Peyer's patch (tissue), 4 donors: ENCODE data around the gene SLC10A1. TPM values are rescaled to one million over a fixed set of nuclear protein-coding genes. Genes with fewer than 3 reads are reported as not detected.

ENCODE experiments used
- DNase-seq, 3 donors: peaks; one replicate each; pipeline ENCODE4 v3.0.0-alpha.2; 2017 to 2019
- H3K27ac ChIP-seq, 4 donors: fragments of 200-600 bp; sonication (generic); one replicate each; pipeline ENCODE4 v1.5.1; 2016 to 2019
- H3K27me3 ChIP-seq, 2 donors: fragments of 200-600 bp; sonication (generic); one replicate each; pipeline ENCODE4 v1.5.1; 2019
- H3K36me3 ChIP-seq, 3 donors: fragments of 200-600 bp; sonication (generic); one replicate each; pipeline ENCODE4 v1.5.1; 2016 to 2019
- H3K4me1 ChIP-seq, 4 donors: fragments of 200-600 bp; sonication (generic); one replicate each; pipeline ENCODE4 v1.5.1; 2016 to 2019
- H3K4me3 ChIP-seq, 4 donors: fragments of 200-600 bp; sonication (generic); 1 replicate in 3 of 4; 2 replicates in 1 of 4; pipeline ENCODE4 v1.5.1; 2016 to 2019; ENCODE audit warnings: mild to moderate bottlenecking in 1 of 4
- H3K9me3 ChIP-seq, 4 donors: fragments of 200-600 bp; sonication (generic); one replicate each; pipeline ENCODE4 v1.5.1; 2016 to 2019; ENCODE audit warnings: mild to moderate bottlenecking in 1 of 4
- CTCF ChIP-seq, 6 experiments: fragments of 450-650 bp in 4 of 6; fragments of 200-600 bp in 2 of 6; sonication (generic) in 1 of 6; IDR thresholded peaks; one replicate each; pipeline ENCODE4 v1.5.1; 2017 to 2019; ENCODE audit warnings: antibody characterized with exemption in 6 of 6, mild to moderate bottlenecking in 3 of 6, moderate library complexity in 1 of 6
- POLR2A ChIP-seq, 2 donors: fragments of 450-650 bp; IDR thresholded peaks; one replicate each; pipeline ENCODE4 v1.5.1; 2017; ENCODE audit warnings: antibody characterized with exemption in 2 of 2, mild to moderate bottlenecking in 2 of 2, moderate library complexity in 2 of 2
- total RNA-seq, 4 donors: library from RNA; depleted of rRNA; stranded (reverse); fragments of >200 nt; gene quantifications; one replicate each; pipeline ENCODE4 v1.1.0, GENCODE V29; 2016

SLC10A1 gene
- total RNA-seq, 4 donors from 2014 or later, result not detected

GRCh38 chr14:69756298-69756697 lies 40.7 kb downstream of the SLC10A1 start:
- TF ChIP-seq POLR2A (IDR thresholded peaks at IDR 0.05) (no peak), CTCF (IDR thresholded peaks at IDR 0.05) (no peak)
- H3K4me1 ChIP-seq, result peaks cover 0 to 4% (median 1%) of the 10 kb centered on the region in 4 donors
- DNase-seq, result no peak
- no peak overlapping the region for H3K4me3 ChIP-seq
- H3K9me3 ChIP-seq, result no peaks in the 10 kb centered on the region
- no peaks in the 10 kb centered on the region for H3K36me3 ChIP-seq
- H3K27ac ChIP-seq, result peak overlapping the region in 3 of 4 donors; percentile 54 to 97 (median 94)
- no peaks in the 10 kb centered on the region for H3K27me3 ChIP-seq

GRCh38 chr14:69755784-69756183 lies 41.3 kb downstream of the SLC10A1 start:
- no peak overlapping the region for H3K4me3 ChIP-seq
- TF ChIP-seq POLR2A (IDR thresholded peaks at IDR 0.05), result peak in 1 of 2 donors; percentile 24
- no peak for TF ChIP-seq CTCF (IDR thresholded peaks at IDR 0.05)
- DNase-seq, result peak in 1 of 3 donors; percentile 78
- H3K27ac ChIP-seq, result peak overlapping the region in 3 of 4 donors; percentile 68 to 97 (median 94)
- H3K4me1 ChIP-seq, result peaks cover 0 to 4% (median 1%) of the 10 kb centered on the region in 4 donors
- no peaks in the 10 kb centered on the region for H3K36me3 ChIP-seq
- no peaks in the 10 kb centered on the region for H3K9me3 ChIP-seq
- H3K27me3 ChIP-seq, result no peaks in the 10 kb centered on the region

GRCh38 chr14:69755296-69755695 lies 41.7 kb downstream of the SLC10A1 start:
- Histone ChIP-seq H3K36me3 (no peaks in the 10 kb centered on the region), H3K4me1 (peaks cover 0 to 4% (median 1%) of the 10 kb centered on the region in 4 donors), H3K27ac (peak overlapping the region in 3 of 4 donors; percentile 68 to 97 (median 94)), H3K9me3 (no peaks in the 10 kb centered on the region), H3K27me3 (no peaks in the 10 kb centered on the region), H3K4me3 (no peak overlapping the region)
- DNase-seq, result peak in 1 of 3 donors; percentile 62
- TF ChIP-seq POLR2A (IDR thresholded peaks at IDR 0.05) (no peak), CTCF (IDR thresholded peaks at IDR 0.05) (no peak)

- Histone ChIP-seq H3K36me3 (no peaks in the 10 kb centered on the region), H3K4me1 (peaks cover 0 to 4% (median 1%) of the 10 kb centered on the region in 4 donors), H3K4me3 (no peak overlapping the region), H3K27ac (peak overlapping the region in 2 of 4 donors; percentile 34 to 94), H3K27me3 (no peaks in the 10 kb centered on the region), H3K9me3 (no peaks in the 10 kb centered on the region)
- no peak for TF ChIP-seq POLR2A (IDR thresholded peaks at IDR 0.05)
- TF ChIP-seq CTCF (IDR thresholded peaks at IDR 0.05), result no peak
- no peak for DNase-seq
These were observed 42.6 kb downstream of the SLC10A1 start for GRCh38 chr14:69754487-69754886.

- H3K9me3 ChIP-seq, result no peaks in the 10 kb centered on the region
- DNase-seq, result no peak
- H3K27me3 ChIP-seq, result no peaks in the 10 kb centered on the region
- H3K4me3 ChIP-seq, result no peak overlapping the region
- no peak for TF ChIP-seq POLR2A (IDR thresholded peaks at IDR 0.05)
- no peak for TF ChIP-seq CTCF (IDR thresholded peaks at IDR 0.05)
- peaks cover 0 to 4% (median 1%) of the 10 kb centered on the region in 4 donors for H3K4me1 ChIP-seq
- peak overlapping the region in 1 of 4 donors; percentile 34 for H3K27ac ChIP-seq
- no peaks in the 10 kb centered on the region for H3K36me3 ChIP-seq
These were observed 43.2 kb downstream of the SLC10A1 start for GRCh38 chr14:69753860-69754259.

GRCh38 chr14:69752773-69753172 lies 44.3 kb downstream of the SLC10A1 start:
- TF ChIP-seq POLR2A (IDR thresholded peaks at IDR 0.05), result no peak
- TF ChIP-seq CTCF (IDR thresholded peaks at IDR 0.05), result no peak

More at GRCh38 chr14:69752773-69753172, 44.3 kb downstream of the SLC10A1 start:
- Histone ChIP-seq H3K27me3 (no peaks in the 10 kb centered on the region), H3K27ac (no peak overlapping the region), H3K36me3 (no peaks in the 10 kb centered on the region), H3K4me3 (no peak overlapping the region), H3K9me3 (no peaks in the 10 kb centered on the region), H3K4me1 (peaks cover 0 to 4% (median 1%) of the 10 kb centered on the region in 4 donors)
- no peak for DNase-seq
